Effector CD4-positive, alpha-beta T cell (primary cell): ENCODE results near the gene SIK3.
"Not testable (repeated sequence)": the region's sequence is repeated elsewhere in the genome, so short reads cannot be mapped to it uniquely, and the experiment has no call there.

Source experiments
- DNase-seq: peaks from one replicate; pipeline ENCODE4 v3.0.0-alpha.2; 2020

SIK3 gene

DNA sequence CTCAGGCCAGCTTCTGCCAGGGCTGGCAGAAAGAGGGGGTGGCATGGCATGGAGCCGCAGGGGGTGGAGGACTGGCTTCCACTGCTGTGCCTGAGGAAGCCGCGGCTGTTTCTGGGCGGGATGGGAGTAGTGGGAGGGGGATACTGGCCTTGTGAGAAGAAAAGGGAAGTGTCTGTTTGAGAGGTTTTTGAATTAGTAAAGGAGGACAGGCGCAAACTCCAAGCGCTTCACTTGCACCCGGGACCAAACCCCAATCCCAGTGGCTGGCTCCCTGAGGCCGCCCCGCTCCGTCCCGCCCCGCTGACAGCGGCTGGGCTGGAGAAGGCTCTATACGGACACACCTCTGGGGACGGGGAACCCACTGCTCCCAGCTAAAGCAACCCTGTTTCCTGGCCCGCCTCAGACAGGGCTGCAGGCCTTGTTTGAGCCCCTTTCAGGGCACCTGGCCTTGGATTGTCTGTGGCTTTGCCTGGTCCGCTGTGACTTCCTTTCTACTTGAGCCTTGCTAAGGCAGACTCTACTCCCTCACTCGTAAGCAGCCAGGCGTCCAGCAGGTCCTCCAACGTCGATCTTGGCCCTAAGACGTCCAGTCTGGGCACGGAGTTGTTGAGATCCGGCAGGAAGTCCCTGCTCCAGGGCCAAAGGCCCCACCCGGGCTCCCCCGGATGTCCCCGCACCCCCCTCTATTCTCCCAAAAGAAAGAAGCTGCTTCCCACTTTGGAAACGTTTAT is 263.0 kb downstream of the SIK3 start:
- no peak for DNase-seq

DNA sequence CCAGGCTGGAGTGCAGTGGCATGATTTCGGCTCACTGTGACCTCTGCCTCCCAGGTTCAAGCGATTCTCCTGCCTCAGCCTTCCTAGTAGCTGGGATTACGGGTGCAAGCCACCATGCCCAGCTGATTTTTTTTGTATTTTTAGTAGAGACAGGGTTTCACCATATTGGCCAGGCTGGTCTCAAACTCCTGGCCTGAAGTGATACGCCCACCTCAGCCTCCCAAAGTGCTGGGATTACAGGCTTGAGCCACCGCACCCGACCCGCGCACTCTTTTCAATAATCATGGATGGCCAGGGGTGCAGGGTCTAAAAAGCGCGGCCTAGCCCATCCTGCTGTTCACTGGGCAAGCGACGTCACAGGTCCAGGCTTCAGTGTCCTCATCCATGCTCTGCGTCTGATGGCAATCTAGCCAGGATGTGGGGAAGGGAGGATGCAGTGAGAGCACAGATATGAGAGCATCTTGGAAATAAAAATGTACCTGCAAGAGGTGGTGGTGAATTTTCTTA is 263.6 kb downstream of the SIK3 start:
- DNase-seq, result not testable (repeated sequence)

GRCh38 chr11:116833816-116834534 is 264.3 kb downstream of the SIK3 start:
- no peak for DNase-seq

DNA sequence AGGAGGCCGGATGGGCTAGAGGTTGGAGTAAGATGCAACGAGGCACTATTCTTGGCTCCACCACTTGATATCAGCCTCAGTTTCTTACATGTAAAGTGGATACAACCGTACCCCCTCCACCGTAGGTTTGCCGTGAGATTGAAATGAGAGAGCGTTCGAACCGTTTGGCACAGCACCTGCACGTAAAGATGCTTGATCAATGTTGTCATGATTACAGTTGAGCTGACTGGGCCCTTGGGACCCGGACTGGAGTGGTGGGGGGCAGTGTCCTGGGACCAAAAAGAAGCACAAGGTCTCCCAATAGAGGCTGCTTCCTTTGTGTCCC is 264.8 kb downstream of the SIK3 start:
- no peak for DNase-seq

- no peak for DNase-seq
Measured at GRCh38 chr11:116832350-116833290, 265.6 kb downstream of the SIK3 start.

DNA sequence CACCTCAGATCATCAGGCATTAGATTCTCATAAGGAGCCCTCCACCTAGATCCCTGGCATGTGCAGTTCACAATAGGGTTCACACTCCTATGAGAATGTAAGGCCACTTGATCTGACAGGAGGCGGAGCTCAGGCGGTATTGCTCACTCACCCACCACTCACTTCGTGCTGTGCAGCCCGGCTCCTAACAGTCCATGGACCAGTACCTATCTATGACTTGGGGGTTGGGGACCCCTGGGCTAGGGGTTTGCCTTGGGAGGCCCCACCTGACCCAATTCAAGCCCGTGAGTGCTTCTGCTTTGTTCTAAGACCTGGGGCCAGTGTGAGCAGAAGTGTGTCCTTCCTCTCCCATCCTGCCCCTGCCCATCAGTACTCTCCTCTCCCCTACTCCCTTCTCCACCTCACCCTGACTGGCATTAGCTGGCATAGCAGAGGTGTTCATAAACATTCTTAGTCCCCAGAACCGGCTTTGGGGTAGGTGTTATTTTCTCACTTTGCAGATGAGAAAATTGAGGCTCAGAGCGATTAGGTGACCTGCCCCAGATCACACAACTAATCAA is 266.4 kb downstream of the SIK3 start:
- no peak for DNase-seq

- DNase-seq, result no peak
Measured at GRCh38 chr11:116830184-116830912, 267.9 kb downstream of the SIK3 start.

GRCh38 chr11:116829525-116830183 is 268.6 kb downstream of the SIK3 start, which contains the start of gene APOC3:
TSS of gene APOC3 (plus strand) at chr11:116829907. CDS start at chr11:116830583, 676 bp downstream.
- no peak for DNase-seq

GRCh38 chr11:116828632-116829524 is 269.4 kb downstream of the SIK3 start:
- DNase-seq, result no peak

GRCh38 chr11:116827461-116827860 is 270.8 kb downstream of the SIK3 start:
- no peak for DNase-seq

DNA sequence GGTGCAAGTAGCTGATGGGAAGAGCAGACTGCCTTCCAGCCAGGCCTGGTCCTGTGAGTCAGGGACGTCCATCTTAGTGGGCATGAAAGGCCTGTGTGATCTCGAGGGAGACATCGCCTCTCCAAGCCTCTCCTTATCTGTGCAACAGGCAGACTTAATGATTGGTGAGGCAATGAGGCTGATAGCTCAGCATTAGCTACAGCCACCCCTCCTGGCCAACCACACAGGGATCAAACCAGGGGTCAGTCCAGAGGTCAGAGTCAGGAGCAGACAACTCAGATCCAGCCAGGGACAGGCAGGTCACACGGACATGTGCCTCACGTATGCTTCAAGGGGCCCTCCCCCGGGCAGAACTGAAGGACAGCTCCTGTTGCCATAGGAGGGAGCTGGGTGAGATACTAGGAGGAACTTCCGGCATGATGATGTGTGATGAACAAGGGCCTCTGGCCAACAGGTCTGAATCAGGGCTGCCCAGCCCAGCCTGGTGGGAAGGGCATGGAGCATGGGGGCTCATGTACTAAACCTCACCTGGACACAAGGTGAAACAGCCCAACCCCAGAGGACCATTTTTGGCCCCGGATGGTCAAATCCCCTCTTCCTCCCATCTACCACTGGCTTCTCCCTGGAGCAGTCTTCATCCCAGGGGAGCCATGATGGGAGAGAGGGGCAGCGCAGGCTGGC is 271.3 kb downstream of the SIK3 start:
- no peak for DNase-seq

GRCh38 chr11:116825854-116826750 is 272.1 kb downstream of the SIK3 start:
- DNase-seq, result no peak

DNA sequence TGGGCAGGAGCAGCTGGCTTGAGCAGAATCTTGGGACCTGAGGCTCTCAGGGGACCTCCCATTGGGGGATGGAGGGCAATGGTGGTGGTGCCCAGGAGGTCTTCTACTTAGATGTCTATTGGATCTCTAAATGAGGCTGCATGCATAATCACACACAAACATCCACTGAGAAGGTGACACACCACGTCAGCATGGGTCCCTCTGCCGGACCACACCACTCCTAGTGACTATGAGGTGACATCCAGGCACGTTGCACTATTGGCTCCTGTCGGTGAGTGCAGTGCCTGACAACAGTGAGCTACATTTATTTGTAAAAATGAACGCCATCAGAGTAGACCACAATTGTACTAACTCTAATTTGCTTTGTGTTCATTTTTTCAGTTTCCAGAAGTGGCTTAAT is 272.8 kb downstream of the SIK3 start:
- DNase-seq, result no peak

GRCh38 chr11:116823031-116823843 is 275.0 kb downstream of the SIK3 start, which contains the start of gene APOA4:
TSS of gene APOA4 (minus strand) at chr11:116823304. CDS start at chr11:116823191, 113 bp downstream.
- no peak for DNase-seq

GRCh38 chr11:116822575-116822974 is 275.7 kb downstream of the SIK3 start:
- DNase-seq, result no peak

- no peak for DNase-seq
Measured at GRCh38 chr11:116821050-116821918, 276.9 kb downstream of the SIK3 start.

DNA sequence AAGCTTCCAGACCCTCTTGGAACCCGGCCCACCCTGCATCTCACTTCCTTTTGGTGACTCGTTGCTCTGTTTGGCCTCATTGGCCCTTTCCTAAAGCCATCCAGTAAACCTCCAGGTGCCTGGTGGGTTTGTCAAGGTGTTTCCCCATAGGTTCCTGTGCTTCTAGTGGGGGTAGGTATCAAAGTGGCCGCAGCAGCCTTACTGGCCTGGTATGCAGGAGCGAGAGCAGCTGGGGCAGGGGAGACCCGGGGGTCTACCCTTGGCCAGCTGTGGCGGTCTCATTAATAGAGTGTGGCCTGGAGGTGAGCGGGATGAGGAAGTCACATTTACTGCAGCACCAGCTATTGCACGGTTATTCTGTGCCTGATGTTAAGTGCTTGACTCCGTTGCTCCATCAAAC is 279.2 kb downstream of the SIK3 start:
- DNase-seq, result no peak
